ENCODE data around the gene KRTAP4-3. TPM values are rescaled to one million over a fixed set of nuclear protein-coding genes. Genes with fewer than 3 reads are reported as not detected.

KRTAP4-3 gene
- total RNA-seq, 4 donors from 2014 or later = not detected

DNA sequence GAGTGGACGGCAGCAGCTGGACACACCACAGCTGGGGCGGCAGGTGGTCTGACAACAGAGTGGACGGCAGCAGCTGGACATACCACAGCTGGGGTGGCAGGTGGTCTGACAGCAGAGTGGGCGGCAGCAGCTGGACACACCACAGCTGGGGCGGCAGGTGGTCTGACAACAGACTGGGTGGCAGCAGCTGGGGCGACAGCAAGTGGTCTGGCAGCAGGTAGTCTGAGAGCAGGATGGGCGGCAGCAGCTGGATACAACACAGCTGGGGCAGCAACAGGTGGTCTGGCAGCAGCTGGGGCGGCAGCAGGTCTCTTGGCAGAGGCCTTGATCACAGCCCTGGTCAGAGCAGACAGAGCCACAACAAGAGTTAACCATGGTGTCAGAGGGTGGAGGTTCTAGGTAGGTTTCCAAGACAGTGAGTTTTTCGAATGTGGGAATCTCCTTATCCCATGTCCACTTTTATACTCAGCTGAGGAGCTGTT is 16.5 kb upstream of the KRTAP4-3 start, which contains the start of gene KRTAP4-1:
TSS of gene KRTAP4-1 (minus strand) at position 432 of the 482 bp plus-strand sequence. CDS start at position 375, 57 bp downstream.
- no peaks in the 10 kb centered on the region for H3K9me3 ChIP-seq
- no peak within 1 kb of the TSS for H3K4me3 ChIP-seq
- intact Hi-C loops (cut with DNase I) = no loop called here
- TF ChIP-seq, protein P1, sequence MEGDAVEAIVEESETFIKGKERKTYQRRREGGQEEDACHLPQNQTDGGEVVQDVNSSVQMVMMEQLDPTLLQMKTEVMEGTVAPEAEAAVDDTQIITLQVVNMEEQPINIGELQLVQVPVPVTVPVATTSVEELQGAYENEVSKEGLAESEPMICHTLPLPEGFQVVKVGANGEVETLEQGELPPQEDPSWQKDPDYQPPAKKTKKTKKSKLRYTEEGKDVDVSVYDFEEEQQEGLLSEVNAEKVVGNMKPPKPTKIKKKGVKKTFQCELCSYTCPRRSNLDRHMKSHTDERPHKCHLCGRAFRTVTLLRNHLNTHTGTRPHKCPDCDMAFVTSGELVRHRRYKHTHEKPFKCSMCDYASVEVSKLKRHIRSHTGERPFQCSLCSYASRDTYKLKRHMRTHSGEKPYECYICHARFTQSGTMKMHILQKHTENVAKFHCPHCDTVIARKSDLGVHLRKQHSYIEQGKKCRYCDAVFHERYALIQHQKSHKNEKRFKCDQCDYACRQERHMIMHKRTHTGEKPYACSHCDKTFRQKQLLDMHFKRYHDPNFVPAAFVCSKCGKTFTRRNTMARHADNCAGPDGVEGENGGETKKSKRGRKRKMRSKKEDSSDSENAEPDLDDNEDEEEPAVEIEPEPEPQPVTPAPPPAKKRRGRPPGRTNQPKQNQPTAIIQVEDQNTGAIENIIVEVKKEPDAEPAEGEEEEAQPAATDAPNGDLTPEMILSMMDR (IDR thresholded peaks at IDR 0.05) = no peak
- no peak for TF ChIP-seq POLR2A (IDR thresholded peaks at IDR 0.05)
- no peak for DNase-seq
- no peaks in the 10 kb centered on the region for H3K36me3 ChIP-seq
- H3K27me3 ChIP-seq = peaks cover 0 to 23% (median 0%) of the 10 kb centered on the region in 4 donors
- H3K27ac ChIP-seq = no peak within 1 kb of the TSS
- no peaks in the 10 kb centered on the region for H3K4me1 ChIP-seq
- 68 to 72% methylated on average over 7 to 9 of the region's 9 CpGs for WGBS, 2 donors

DNA sequence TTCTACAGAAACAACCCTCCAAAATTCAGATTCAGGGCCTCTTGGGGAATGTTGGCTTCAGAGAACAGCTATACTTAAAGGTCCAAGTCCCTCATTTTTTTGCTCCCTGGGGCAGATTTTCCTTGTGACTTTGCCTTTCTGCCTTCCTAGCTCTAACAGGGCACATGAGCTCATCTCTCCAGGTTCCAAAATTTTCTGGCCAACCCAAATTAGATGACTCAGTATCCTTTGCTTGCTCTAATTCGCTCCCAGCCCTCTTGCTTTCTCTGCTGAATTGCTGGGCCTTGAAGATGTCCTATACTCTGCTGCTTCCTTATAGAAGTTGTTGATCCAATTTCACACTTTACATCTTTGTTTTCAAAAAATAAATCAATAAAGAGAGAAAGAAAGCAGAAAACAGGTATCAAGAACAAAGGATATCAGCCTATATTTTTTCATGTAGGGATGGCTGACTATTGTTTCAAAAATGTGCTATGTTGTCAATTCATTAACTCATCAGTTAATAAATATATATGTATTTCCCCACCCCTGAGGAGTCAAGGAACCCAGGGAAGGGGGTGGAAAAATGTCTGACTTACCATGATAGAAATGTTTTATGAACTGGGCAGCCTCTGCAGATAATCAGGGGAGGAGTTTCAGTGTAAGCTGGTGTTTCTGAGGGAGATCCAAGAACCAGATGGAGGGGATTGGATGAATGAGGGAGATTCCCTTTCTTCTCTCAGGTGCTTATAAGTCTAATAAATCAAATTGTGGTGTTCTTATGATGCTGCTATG is 11.0 kb upstream of the KRTAP4-3 start:
- no peaks in the 10 kb centered on the region for H3K9me3 ChIP-seq
- DNase-seq = no peak
- H3K27ac ChIP-seq = no peak overlapping the region

DNA sequence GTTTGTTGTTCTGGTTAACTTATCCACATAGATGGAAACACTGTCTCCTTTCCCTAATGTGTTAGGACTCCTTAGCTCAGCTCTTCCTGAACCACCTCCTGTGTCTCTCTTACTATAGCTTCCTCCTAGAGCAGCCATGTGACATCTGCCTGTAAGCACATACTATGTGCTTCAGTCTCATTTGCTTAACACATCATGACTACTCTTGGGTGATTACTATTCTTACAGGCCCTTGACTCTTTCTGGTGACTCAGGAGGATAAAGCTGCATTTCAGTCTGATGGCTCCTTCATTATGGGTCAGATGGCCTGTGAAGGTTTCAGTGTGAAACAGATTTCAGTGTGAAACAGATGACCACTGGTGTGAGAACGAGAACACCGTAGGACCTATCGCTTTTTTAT is 10.3 kb upstream of the KRTAP4-3 start:
- 88 to 100% methylated on average over 3 of the region's 3 CpGs for WGBS, 2 donors
- no peak for TF ChIP-seq POLR2A (IDR thresholded peaks at IDR 0.05)
- TF ChIP-seq, protein P1 (IDR thresholded peaks at IDR 0.05) = no peak
- DNase-seq = no peak
- Histone ChIP-seq H3K36me3 (no peaks in the 10 kb centered on the region), H3K4me1 (no peaks in the 10 kb centered on the region), H3K9me3 (no peaks in the 10 kb centered on the region), H3K27ac (no peak overlapping the region), H3K27me3 (peaks cover 0 to 7% (median 0%) of the 10 kb centered on the region in 4 donors), H3K4me3 (no peak overlapping the region)
- intact Hi-C loops (cut with DNase I) = no loop called here

More for the DNA sequence above, 11.0 kb upstream of the KRTAP4-3 start:
- no peaks in the 10 kb centered on the region for H3K4me1 ChIP-seq
- 56 to 78% methylated on average over 1 of the region's 1 CpG for WGBS, 2 donors
- TF ChIP-seq POLR2A (IDR thresholded peaks at IDR 0.05) = no peak
- TF ChIP-seq, protein P1 (IDR thresholded peaks at IDR 0.05) = no peak
- peaks cover 0 to 7% (median 0%) of the 10 kb centered on the region in 4 donors for H3K27me3 ChIP-seq
- H3K4me3 ChIP-seq = no peak overlapping the region
- H3K36me3 ChIP-seq = no peaks in the 10 kb centered on the region
- intact Hi-C loops (cut with DNase I) = no loop called here

DNA sequence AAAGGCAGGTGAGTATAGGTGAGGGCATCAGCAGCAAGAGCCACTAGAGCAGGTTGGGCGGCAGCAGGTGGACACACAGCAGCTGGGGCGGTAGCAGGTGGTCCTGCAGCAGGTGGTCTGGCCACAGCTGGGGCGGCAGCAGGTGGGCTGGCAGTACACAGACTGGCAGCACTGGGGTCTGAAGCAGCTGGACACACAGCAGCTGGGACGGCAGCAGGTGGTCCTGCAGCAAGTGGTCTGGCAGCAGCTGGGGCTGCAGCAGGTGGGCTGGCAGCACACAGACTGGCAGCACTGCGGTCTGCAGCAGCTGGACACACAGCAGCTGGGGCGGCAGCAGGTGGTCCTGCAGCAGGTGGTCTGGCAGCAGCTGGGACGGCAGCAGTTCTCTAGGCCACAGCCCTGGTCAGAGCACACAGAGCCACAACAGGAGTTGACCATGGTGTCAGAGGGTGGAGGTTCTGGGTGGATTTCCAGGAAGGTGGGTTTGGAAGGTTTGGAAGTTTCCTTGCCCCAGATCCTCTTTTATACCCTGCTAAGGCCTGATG is 9.8 kb upstream of the KRTAP4-3 start, which contains the start of gene KRTAP4-2:
TSS of gene KRTAP4-2 (minus strand) at position 495 of the 545 bp plus-strand sequence. CDS start at position 438, 57 bp downstream.
- WGBS, 2 donors = 91 to 100% methylated on average over 2 to 5 of the region's 7 CpGs
- no peaks in the 10 kb centered on the region for H3K36me3 ChIP-seq
- peaks cover 0 to 7% (median 0%) of the 10 kb centered on the region in 4 donors for H3K27me3 ChIP-seq
- H3K27ac ChIP-seq = no peak within 1 kb of the TSS
- no peaks in the 10 kb centered on the region for H3K9me3 ChIP-seq
- no peak for TF ChIP-seq POLR2A (IDR thresholded peaks at IDR 0.05)
- TF ChIP-seq, protein P1 (IDR thresholded peaks at IDR 0.05) = no peak
- DNase-seq = no peak
- intact Hi-C loops (cut with DNase I) = no loop called here
- H3K4me1 ChIP-seq = no peaks in the 10 kb centered on the region
- H3K4me3 ChIP-seq = no peak within 1 kb of the TSS
